BLaER1 treated with 17β-estradiol and CSF1 and Interleukin-3, amounts not matched to agents 10 nM and 100 nM (cell line): ENCODE measurements around the gene FAF1.

ENCODE experiments used
- H3K27ac ChIP-seq, 11 experiments: shearing (Covaris generic); formaldehyde crosslinking; 2 replicates each; pipeline ENCODE4 v1.8.1; 2022
- H3K27me3 ChIP-seq, 11 experiments: shearing (Covaris generic); formaldehyde crosslinking; 2 replicates each; pipeline ENCODE4 v1.8.1; 2022
- H3K36me3 ChIP-seq, 11 experiments: shearing (Covaris generic); formaldehyde crosslinking; 2 replicates each; pipeline ENCODE4 v1.8.1; 2022
- H3K4me1 ChIP-seq, 10 experiments: shearing (Covaris generic); formaldehyde crosslinking; 2 replicates each; pipeline ENCODE4 v1.8.1; 2022
- H3K4me2 ChIP-seq, 11 experiments: shearing (Covaris generic); formaldehyde crosslinking; 2 replicates each; pipeline ENCODE4 v1.8.1; 2022
- H3K4me3 ChIP-seq, 10 experiments: shearing (Covaris generic); formaldehyde crosslinking; 2 replicates each; pipeline ENCODE4 v1.8.1; 2022
- H3K9ac ChIP-seq, 11 experiments: shearing (Covaris generic); formaldehyde crosslinking; 2 replicates each; pipeline ENCODE4 v1.8.1; 2022
- H3K9me3 ChIP-seq, 11 experiments: shearing (Covaris generic); formaldehyde crosslinking; replicated peaks in 1 of 11; 2 replicates each; pipeline ENCODE4 v1.8.1; 2022
- H4K20me1 ChIP-seq, 11 experiments: shearing (Covaris generic); formaldehyde crosslinking; 2 replicates each; pipeline ENCODE4 v1.8.1; 2022
- Cebpa-rat ChIP-seq, 11 experiments: shearing (Covaris generic); IDR thresholded peaks; 2 replicates each; pipeline ENCODE4 v1.8.1; 2022

The FAF1 gene

GRCh38 chr1:50930965-50931737, 28.9 kb downstream of the FAF1 start:
- peaks cover 0 to 88% (median 33%) of the 10 kb centered on the region in 11 experiments; a peak in 15 of 22 replicates for H4K20me1 ChIP-seq
- H3K9me3 ChIP-seq: peaks cover 0 to 4% (median 0%) of the 10 kb centered on the region in 11 experiments; a peak in 1 of 22 replicates
- no peak overlapping the region for H3K9ac ChIP-seq
- 0 out of 22 replicates have a peak overlapping the region, but pooled peaks of 1 of the 11 experiments have one; percentile 17 for H3K4me2 ChIP-seq
- no peaks in the 10 kb centered on the region for H3K27me3 ChIP-seq
- H3K27ac ChIP-seq: 0 out of 22 replicates have a peak overlapping the region, but pooled peaks of 1 of the 11 experiments have one; percentile 3
- no peak for TF ChIP-seq Cebpa-rat (IDR thresholded peaks at IDR 0.05)
- H3K36me3 ChIP-seq: peaks cover 0 to 24% (median 8%) of the 10 kb centered on the region in 11 experiments; a peak in 13 of 22 replicates
- no peak overlapping the region for H3K4me3 ChIP-seq
- H3K4me1 ChIP-seq: peaks cover 0 to 8% (median 0%) of the 10 kb centered on the region in 10 experiments; a peak in 2 of 20 replicates

- H3K4me1 ChIP-seq: peaks cover 0 to 8% (median 0%) of the 10 kb centered on the region in 10 experiments; a peak in 2 of 20 replicates
- peaks cover 0 to 84% (median 25%) of the 10 kb centered on the region in 11 experiments; a peak in 15 of 22 replicates for H4K20me1 ChIP-seq
- H3K4me3 ChIP-seq: no peak overlapping the region
- H3K27me3 ChIP-seq: no peaks in the 10 kb centered on the region
- H3K9me3 ChIP-seq: peaks cover 0 to 10% (median 6%) of the 10 kb centered on the region in 11 experiments; a peak in 11 of 22 replicates
- no peak for TF ChIP-seq Cebpa-rat (IDR thresholded peaks at IDR 0.05)
- no peak overlapping the region for H3K4me2 ChIP-seq
- peaks cover 0 to 26% (median 13%) of the 10 kb centered on the region in 11 experiments; a peak in 14 of 22 replicates for H3K36me3 ChIP-seq
- H3K9ac ChIP-seq: no peak overlapping the region
- no peak overlapping the region for H3K27ac ChIP-seq
These were observed 29.9 kb downstream of the FAF1 start for GRCh38 chr1:50930193-50930592.

GRCh38 chr1:50929376-50929958, 30.6 kb downstream of the FAF1 start:
- H3K27me3 ChIP-seq: no peaks in the 10 kb centered on the region
- TF ChIP-seq Cebpa-rat (IDR thresholded peaks at IDR 0.05): no peak
- H3K9ac ChIP-seq: no peak overlapping the region
- peaks cover 4 to 17% (median 13%) of the 10 kb centered on the region in 11 experiments for H3K9me3 ChIP-seq
- H3K27ac ChIP-seq: no peak overlapping the region
- peaks cover 0 to 8% (median 0%) of the 10 kb centered on the region in 10 experiments; a peak in 2 of 20 replicates for H3K4me1 ChIP-seq
- H3K4me2 ChIP-seq: no peak overlapping the region
- H3K4me3 ChIP-seq: no peak overlapping the region
- H3K36me3 ChIP-seq: peaks cover 0 to 34% (median 19%) of the 10 kb centered on the region in 11 experiments; a peak in 20 of 22 replicates
- H4K20me1 ChIP-seq: peaks cover 0 to 77% (median 24%) of the 10 kb centered on the region in 11 experiments; a peak in 15 of 22 replicates

GRCh38 chr1:50923564-50923963, 36.5 kb downstream of the FAF1 start:
- Histone ChIP-seq H3K4me1 (no peaks in the 10 kb centered on the region), H4K20me1 (peaks cover 0 to 43% (median 3%) of the 10 kb centered on the region in 11 experiments; a peak in 9 of 22 replicates), H3K9me3 (peaks cover 55 to 71% (median 66%) of the 10 kb centered on the region in 11 experiments), H3K4me2 (no peak overlapping the region), H3K4me3 (no peak overlapping the region), H3K27ac (no peak overlapping the region), H3K27me3 (no peaks in the 10 kb centered on the region), H3K36me3 (peaks cover 6 to 69% (median 45%) of the 10 kb centered on the region in 11 experiments), H3K9ac (no peak overlapping the region)
- no peak for TF ChIP-seq Cebpa-rat (IDR thresholded peaks at IDR 0.05)

DNA sequence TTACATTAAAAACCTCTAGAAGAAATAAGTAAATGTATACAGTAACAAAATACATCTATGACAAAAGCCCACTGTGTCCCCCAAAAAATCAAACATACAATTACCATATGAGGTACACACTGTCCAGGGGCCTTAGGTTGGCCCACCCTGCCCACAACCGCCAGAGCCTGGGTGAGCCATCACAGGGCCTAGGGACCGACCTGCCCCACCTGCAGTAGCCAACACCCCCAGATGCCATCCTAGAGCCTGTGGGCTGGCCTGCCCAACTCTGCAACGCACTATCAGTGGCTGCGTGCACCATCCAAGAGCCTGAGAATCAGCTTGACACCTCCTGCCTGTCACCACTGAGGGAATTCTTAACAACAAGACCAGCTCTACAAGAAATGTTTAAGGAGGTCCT, 39.0 kb downstream of the FAF1 start:
- TF ChIP-seq Cebpa-rat (IDR thresholded peaks at IDR 0.05): no peak
- Histone ChIP-seq H3K4me1 (peaks cover 0 to 17% (median 0%) of the 10 kb centered on the region in 10 experiments; a peak in 5 of 20 replicates), H3K9me3 (peaks cover 55 to 71% (median 65%) of the 10 kb centered on the region in 11 experiments), H3K36me3 (peaks cover 6 to 69% (median 33%) of the 10 kb centered on the region in 11 experiments), H4K20me1 (peaks cover 0 to 51% (median 10%) of the 10 kb centered on the region in 11 experiments; a peak in 9 of 22 replicates), H3K27me3 (no peaks in the 10 kb centered on the region), H3K27ac (no peak overlapping the region), H3K4me3 (no peak overlapping the region), H3K9ac (no peak overlapping the region), H3K4me2 (no peak overlapping the region)

DNA sequence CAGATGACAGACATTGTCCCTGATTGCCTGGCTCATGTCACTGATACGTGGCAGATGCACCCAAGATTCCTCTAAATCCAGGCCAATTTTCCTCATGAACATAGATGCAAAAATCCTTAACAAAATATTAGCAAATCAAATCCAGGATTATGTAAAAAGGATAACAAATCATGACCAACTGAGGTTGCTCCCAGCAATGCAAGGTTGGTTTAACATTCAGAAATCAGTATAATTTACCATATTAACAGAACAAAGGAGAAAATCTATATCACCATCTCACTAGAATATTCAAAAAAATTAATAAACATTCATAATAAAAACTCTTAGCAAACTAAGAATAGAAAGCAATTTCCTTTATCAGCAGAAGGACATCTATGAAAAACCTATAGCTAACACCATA, 39.7 kb downstream of the FAF1 start:
- TF ChIP-seq Cebpa-rat (IDR thresholded peaks at IDR 0.05): no peak
- Histone ChIP-seq H3K27me3 (no peaks in the 10 kb centered on the region), H3K4me1 (peaks cover 0 to 17% (median 0%) of the 10 kb centered on the region in 10 experiments; a peak in 5 of 20 replicates), H4K20me1 (peaks cover 0 to 53% (median 13%) of the 10 kb centered on the region in 11 experiments; a peak in 9 of 22 replicates), H3K9me3 (peaks cover 55 to 68% (median 64%) of the 10 kb centered on the region in 11 experiments), H3K27ac (no peak overlapping the region), H3K36me3 (peaks cover 6 to 66% (median 32%) of the 10 kb centered on the region in 11 experiments), H3K4me2 (no peak overlapping the region), H3K4me3 (no peak overlapping the region), H3K9ac (no peak overlapping the region)

GRCh38 chr1:50917138-50918137, 42.6 kb downstream of the FAF1 start:
- peaks cover 6 to 58% (median 20%) of the 10 kb centered on the region in 11 experiments; a peak in 21 of 22 replicates for H3K36me3 ChIP-seq
- no peak for TF ChIP-seq Cebpa-rat (IDR thresholded peaks at IDR 0.05)
- peaks cover 0 to 61% (median 13%) of the 10 kb centered on the region in 11 experiments; a peak in 10 of 22 replicates for H4K20me1 ChIP-seq
- peaks cover 31 to 38% (median 35%) of the 10 kb centered on the region in 11 experiments for H3K9me3 ChIP-seq
- H3K4me2 ChIP-seq: peak overlapping the region in 2 of 11 experiments; percentile 6 to 30; a peak in 3 of 22 replicates
- H3K27ac ChIP-seq: no peak overlapping the region
- no peaks in the 10 kb centered on the region for H3K27me3 ChIP-seq
- no peak overlapping the region for H3K9ac ChIP-seq
- H3K4me1 ChIP-seq: peaks cover 0 to 17% (median 0%) of the 10 kb centered on the region in 10 experiments; a peak in 5 of 20 replicates
- no peak overlapping the region for H3K4me3 ChIP-seq

DNA sequence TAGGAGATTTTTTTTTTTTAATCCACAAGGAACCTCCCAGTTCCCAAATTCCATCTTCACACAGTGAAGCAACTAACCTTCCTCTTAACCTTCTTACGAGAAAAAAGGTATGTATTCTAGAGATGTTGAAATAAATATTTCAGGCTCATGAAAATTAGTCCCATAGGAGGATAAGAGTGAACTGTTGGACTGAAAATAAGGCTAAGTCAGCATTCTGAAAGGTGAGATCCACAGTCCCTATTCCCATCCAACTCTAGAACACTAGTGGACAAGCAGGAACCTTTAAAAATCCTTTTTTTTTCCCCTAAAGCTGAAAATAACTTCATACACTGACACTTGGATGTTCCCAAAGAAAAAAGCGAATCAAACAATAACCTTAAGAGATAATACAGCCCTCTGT, 44.4 kb downstream of the FAF1 start:
- Histone ChIP-seq H3K4me2 (no peak overlapping the region), H3K27ac (no peak overlapping the region), H3K4me1 (peaks cover 0 to 17% (median 0%) of the 10 kb centered on the region in 10 experiments; a peak in 5 of 20 replicates), H3K4me3 (no peak overlapping the region), H3K9me3 (peaks cover 21 to 36% (median 32%) of the 10 kb centered on the region in 11 experiments), H3K9ac (no peak overlapping the region), H3K36me3 (peaks cover 0 to 59% (median 24%) of the 10 kb centered on the region in 11 experiments; a peak in 20 of 22 replicates), H3K27me3 (no peaks in the 10 kb centered on the region), H4K20me1 (peaks cover 0 to 47% (median 13%) of the 10 kb centered on the region in 11 experiments; a peak in 10 of 22 replicates)
- no peak for TF ChIP-seq Cebpa-rat (IDR thresholded peaks at IDR 0.05)
